Measurements from ENCODE around the gene CEP350.

GRCh38 chr1:180066150-180066549, 111.5 kb downstream of the CEP350 start:
- no peak for TF ChIP-seq POLR2A (IDR thresholded peaks at IDR 0.05)
- no peak for TF ChIP-seq POLR2AphosphoS5 (IDR thresholded peaks at IDR 0.05)
- TF ChIP-seq CTCF (IDR thresholded peaks at IDR 0.05): no peak

All from breast epithelium (tissue), 3 donors.